KG1 (cell line): ENCODE measurements around the gene SCYGR6.

ENCODE experiments used
- DNase-seq: peaks from one replicate; lab custom pipeline; 2025; lab: John Stamatoyannopoulos, UW

Gene SCYGR6

GRCh38 chr2:227713291-227713690, 11.3 kb downstream of the SCYGR6 start:
- DNase-seq: no peak

GRCh38 chr2:227710986-227711385, 13.6 kb downstream of the SCYGR6 start:
- DNase-seq: no peak

GRCh38 chr2:227707390-227707789, 17.2 kb downstream of the SCYGR6 start:
- no peak for DNase-seq

- DNase-seq: no peak
These were observed 17.7 kb downstream of the SCYGR6 start for GRCh38 chr2:227706859-227707258.

- DNase-seq: no peak
These were observed 20.6 kb downstream of the SCYGR6 start for GRCh38 chr2:227703961-227704360.

GRCh38 chr2:227703280-227703732, 21.3 kb downstream of the SCYGR6 start:
- DNase-seq: no peak

GRCh38 chr2:227701556-227701955, 23.0 kb downstream of the SCYGR6 start:
- no peak for DNase-seq

GRCh38 chr2:227696990-227697679, 27.4 kb downstream of the SCYGR6 start:
- DNase-seq: no peak

- no peak for DNase-seq
These were observed 37.4 kb downstream of the SCYGR6 start for GRCh38 chr2:227687189-227687588.

GRCh38 chr2:227684258-227684657, 40.3 kb downstream of the SCYGR6 start:
- DNase-seq: no peak

GRCh38 chr2:227677928-227678327, 46.6 kb downstream of the SCYGR6 start:
- no peak for DNase-seq

- DNase-seq: no peak
These were observed 50.1 kb downstream of the SCYGR6 start for GRCh38 chr2:227674485-227674884.
